Neural cell (in vitro differentiated cells): ENCODE results near the gene NPAS3. TPM values are rescaled to one million over a fixed set of nuclear protein-coding genes. Genes with fewer than 3 reads are reported as not detected.

Experiments
- H2AFZ ChIP-seq: fragments of 200-600, 300-800 bp; sonication (generic), shearing (Covaris generic); 2 replicates; pipeline ENCODE4 v1.6.0; 2014; ENCODE audit warnings: low read depth, mild to moderate bottlenecking, antibody characterized with exemption, low read length, moderate library complexity
- H3F3A ChIP-seq: fragments of 200-600 bp; shearing (Covaris generic); 2 replicates; pipeline ENCODE4 v1.6.1; 2016; ENCODE audit warnings: mild to moderate bottlenecking, moderate library complexity, mixed read lengths, antibody characterized with exemption, low read length; ENCODE audit not compliant: insufficient read depth, poor library complexity, severe bottlenecking
- H3K27ac ChIP-seq: fragments of 200-600, 300-800 bp; sonication (generic), shearing (Covaris generic); 2 replicates; pipeline ENCODE4 v1.5.1; 2014; ENCODE audit warnings: mild to moderate bottlenecking, low read length, moderate library complexity
- H3K27me3 ChIP-seq: fragments of 300-800, 200-600 bp; sonication (generic), shearing (Covaris generic); 2 replicates; pipeline ENCODE4 v1.6.0; 2014; ENCODE audit warnings: mild to moderate bottlenecking, low read depth, low read length, moderate library complexity; ENCODE audit not compliant: insufficient read depth
- H3K36me3 ChIP-seq: fragments of 300-800, 200-600 bp; sonication (generic), shearing (Covaris generic); 2 replicates; pipeline ENCODE4 v1.5.1; 2014; ENCODE audit warnings: mild to moderate bottlenecking, antibody characterized with exemption, low read length, moderate library complexity; ENCODE audit not compliant: insufficient read depth
- H3K4me2 ChIP-seq: fragments of 300-800, 200-600 bp; sonication (generic), shearing (Covaris generic); 2 replicates; pipeline ENCODE4 v1.6.0; 2014; ENCODE audit warnings: mild to moderate bottlenecking, low read length
- H3K4me3 ChIP-seq: fragments of 300-800, 200-600 bp; sonication (generic), shearing (Covaris generic); 2 replicates; pipeline ENCODE4 v1.5.1; 2014; ENCODE audit warnings: mild to moderate bottlenecking, low read length, moderate library complexity
- H3K79me2 ChIP-seq: fragments of 200-600 bp; shearing (Covaris generic); replicated peaks from 2 replicates; pipeline ENCODE4 v1.6.0; 2014; ENCODE audit warnings: mild to moderate bottlenecking, low read length, moderate library complexity; ENCODE audit not compliant: insufficient read depth
- H3K9ac ChIP-seq: fragments of 300-800, 200-600 bp; sonication (generic), shearing (Covaris generic); 2 replicates; pipeline ENCODE4 v1.6.1; 2016; ENCODE audit warnings: mild to moderate bottlenecking, low read length, mixed read lengths
- H3K9me2 ChIP-seq: fragments of 200-600 bp; shearing (Covaris generic); 2 replicates; pipeline ENCODE4 v1.6.1; 2016; ENCODE audit warnings: mild to moderate bottlenecking, low read length, mixed read lengths; ENCODE audit not compliant: insufficient read depth
- H3K9me3 ChIP-seq: fragments of 200-600, 300-800 bp; sonication (generic), shearing (Covaris generic); 2 replicates; pipeline ENCODE4 v1.6.1; 2016; ENCODE audit warnings: mild to moderate bottlenecking, mixed run types, low read length, moderate library complexity, mixed read lengths
- H4K20me1 ChIP-seq: fragments of 200-600 bp; shearing (Covaris generic); 2 replicates; pipeline ENCODE4 v1.6.1; 2016; ENCODE audit warnings: mild to moderate bottlenecking, mixed run types; ENCODE audit not compliant: insufficient read depth
- CTCF ChIP-seq: fragments of 450-650 bp; IDR thresholded peaks from 2 replicates; pipeline ENCODE4 v1.5.1; 2014; ENCODE audit warnings: antibody characterized with exemption, mild to moderate bottlenecking, moderate library complexity; ENCODE audit not compliant: poor library complexity, severe bottlenecking
- EP300 ChIP-seq: fragments of 450-650 bp; conservative IDR thresholded peaks from 2 replicates; pipeline ENCODE4 v1.6.1; 2014; ENCODE audit warnings: antibody characterized with exemption, mild to moderate bottlenecking, moderate library complexity; ENCODE audit not compliant: poor library complexity, severe bottlenecking
- EZH2 ChIP-seq: fragments of 200-600, 300-800 bp; shearing (Covaris generic), sonication (generic); IDR thresholded peaks from 2 replicates; pipeline ENCODE4 v1.6.1; 2014; ENCODE audit warnings: antibody characterized with exemption, low read length, borderline replicate concordance, mild to moderate bottlenecking; ENCODE audit not compliant: insufficient read depth, poor library complexity, severe bottlenecking
- MXI1 ChIP-seq: fragments of 450-650 bp; conservative IDR thresholded peaks from 2 replicates; pipeline ENCODE4 v1.6.1; 2014; ENCODE audit warnings: antibody characterized with exemption, mild to moderate bottlenecking; ENCODE audit not compliant: poor library complexity, severe bottlenecking
- POLR2AphosphoS5 ChIP-seq: IDR thresholded peaks from 2 replicates; pipeline ENCODE4 v1.6.1; 2012
- RAD21 ChIP-seq: fragments of 450-650 bp; conservative IDR thresholded peaks from 2 replicates; pipeline ENCODE4 v1.6.1; 2014; ENCODE audit warnings: antibody characterized with exemption, mild to moderate bottlenecking, moderate library complexity
- REST ChIP-seq: IDR thresholded peaks from 2 replicates; pipeline ENCODE4 v1.6.1; 2012; ENCODE audit warnings: borderline replicate concordance
- SMC3 ChIP-seq: fragments of 450-650 bp; conservative IDR thresholded peaks from 2 replicates; pipeline ENCODE4 v1.6.1; 2014; ENCODE audit warnings: antibody characterized with exemption, mild to moderate bottlenecking, moderate library complexity; ENCODE audit not compliant: poor library complexity
- TAF1 ChIP-seq: IDR thresholded peaks from 2 replicates; pipeline ENCODE4 v1.6.1; 2012; ENCODE audit warnings: low read depth
- polyA plus RNA-seq: library from polyadenylated mRNA; depleted of rRNA; stranded (reverse); fragments of >200 nt; gene quantifications from 2 replicates; pipeline ENCODE4 v1.2.3, GENCODE V29; 2014

NPAS3 gene
- polyA plus RNA-seq, 1 donor from 2014 or later, result 1.3 TPM

GRCh38 chr14:33747749-33748148, 809.1 kb downstream of the NPAS3 start:
- Histone ChIP-seq H3K9ac (no peak overlapping the region), H2AFZ (no peak overlapping the region), H3K36me3 (no peaks in the 10 kb centered on the region), H3K4me3 (no peak overlapping the region), H3K9me2 (no peaks in the 10 kb centered on the region), H3F3A (no peaks in the 10 kb centered on the region), H3K27ac (no peak overlapping the region), H4K20me1 (no peaks in the 10 kb centered on the region), H3K9me3 (peaks cover 7% of the 10 kb centered on the region), H3K79me2 (no peaks in the 10 kb centered on the region), H3K27me3 (no peaks in the 10 kb centered on the region), H3K4me2 (no peak overlapping the region)
- no peak for TF ChIP-seq TAF1
- TF ChIP-seq SMC3, result no peak
- TF ChIP-seq EZH2, result no peak
- no peak for TF ChIP-seq MXI1
- TF ChIP-seq REST, result no peak
- TF ChIP-seq POLR2AphosphoS5, result no peak
- TF ChIP-seq CTCF, result no peak
- TF ChIP-seq EP300, result no peak
- no peak for TF ChIP-seq RAD21

- no peak overlapping the region for H3K4me3 ChIP-seq
- no peaks in the 10 kb centered on the region for H3K9me2 ChIP-seq
- no peak overlapping the region for H3K27ac ChIP-seq
- H3K27me3 ChIP-seq, result no peaks in the 10 kb centered on the region
- no peaks in the 10 kb centered on the region for H3K79me2 ChIP-seq
- no peak overlapping the region for H3K4me2 ChIP-seq
- no peak overlapping the region for H2AFZ ChIP-seq
- H3K36me3 ChIP-seq, result no peaks in the 10 kb centered on the region
- H4K20me1 ChIP-seq, result no peaks in the 10 kb centered on the region
- no peaks in the 10 kb centered on the region for H3K9me3 ChIP-seq
- no peak for TF ChIP-seq EZH2
- no peak for TF ChIP-seq RAD21
- TF ChIP-seq POLR2AphosphoS5, result no peak
- TF ChIP-seq CTCF, result no peak
- no peak for TF ChIP-seq TAF1
- no peak for TF ChIP-seq EP300
- TF ChIP-seq SMC3, result no peak
- TF ChIP-seq REST, result no peak
- TF ChIP-seq MXI1, result no peak
- H3K9ac ChIP-seq, result no peak overlapping the region
- no peaks in the 10 kb centered on the region for H3F3A ChIP-seq
Observed at GRCh38 chr14:33754261-33754660, 815.6 kb downstream of the NPAS3 start.
